Panc1 (cell line): ENCODE measurements around the gene GTSF1L. TPM values are rescaled to one million over a fixed set of nuclear protein-coding genes. Genes with fewer than 3 reads are reported as not detected.

Experiments
- ATAC-seq: fragments of 200-7000 bp; cut with Tn5 transposase; 2 replicates; pipeline ENCODE4 v1.9.1; 2020; ENCODE audit warnings: mild to moderate bottlenecking, moderate library complexity
- BruUV-seq: library from RNA; stranded (reverse); fragments of 400-500 nt; replicated peaks from 2 replicates; lab custom pipeline; 2021; lab: Mats Ljungman, UMichigan
- CTCF ChIA-PET: fragments of 300-600 bp; sonication (Branson Sonifier 250); formaldehyde crosslinking; loops from one replicate; lab custom pipeline; 2022; ENCODE audit warnings: antibody characterized with exemption; lab: Charles Lee
- POLR2A ChIA-PET: fragments of 300-600 bp; sonication (Branson Sonifier 250); formaldehyde crosslinking; loops from one replicate; lab custom pipeline; 2022; ENCODE audit warnings: antibody characterized with exemption; lab: Charles Lee
- DNase-seq: peaks from one replicate; pipeline ENCODE4 v3.0.0-alpha.2; 2010; ENCODE audit warnings: low read depth, low spot score
- H3K27ac ChIP-seq: 2 replicates; pipeline ENCODE4 v1.5.1; 2011; ENCODE audit warnings: mild to moderate bottlenecking, low read length, inconsistent platforms
- H3K27me3 ChIP-seq: fragments of 200-500 bp; sonication (Bioruptor generic); 2 replicates; pipeline ENCODE4 v1.6.0; 2014; ENCODE audit warnings: low read length, inconsistent platforms; ENCODE audit not compliant: control insufficient read depth, insufficient read depth
- H3K36me3 ChIP-seq: fragments of 200-500 bp; sonication (Bioruptor generic); 2 replicates; pipeline ENCODE4 v1.5.1; 2014; ENCODE audit warnings: inconsistent platforms, mild to moderate bottlenecking, low read length, moderate library complexity; ENCODE audit not compliant: control insufficient read depth, insufficient read depth
- H3K4me1 ChIP-seq: 2 replicates; pipeline ENCODE4 v1.5.1; 2011; ENCODE audit warnings: inconsistent platforms, mild to moderate bottlenecking, low read length, moderate library complexity; ENCODE audit not compliant: control insufficient read depth, insufficient read depth
- H3K4me3 ChIP-seq, 2 experiments: 2 replicates each; pipeline ENCODE4 v1.5.1; 2011 to 2012; ENCODE audit warnings: low read depth in 2 of 2, low read length in 2 of 2, mild to moderate bottlenecking in 2 of 2, inconsistent platforms in 1 of 2, moderate library complexity in 1 of 2
- H3K9me3 ChIP-seq: fragments of 200-500 bp; sonication (Bioruptor generic); 2 replicates; pipeline ENCODE4 v1.5.1; 2014; ENCODE audit warnings: low read depth, mild to moderate bottlenecking, inconsistent platforms, low read length, moderate library complexity; ENCODE audit not compliant: control insufficient read depth, insufficient read depth
- POLR2AphosphoS5 ChIP-seq: IDR thresholded peaks from 2 replicates; pipeline ENCODE4 v1.6.1; 2012; ENCODE audit warnings: mild to moderate bottlenecking, low read depth, low read length, moderate library complexity
- SIN3A ChIP-seq: IDR thresholded peaks from 2 replicates; pipeline ENCODE4 v1.6.1; 2012; ENCODE audit warnings: low read depth, mild to moderate bottlenecking, low read length, moderate library complexity, borderline replicate concordance; ENCODE audit not compliant: insufficient read depth
- in situ Hi-C: cut with HindIII; loops from 2 replicates; pipeline ENCODE4 v1.10.0; 2016; ENCODE audit warnings: low sequenced_read_pairs, low pct_unique_long_range_greater_than_20kb
- intact Hi-C: fragments of 100-400 bp; cut with micrococcal nuclease; formaldehyde crosslinking; loops from one replicate; pipeline ENCODE4 v1.10.0; 2022; ENCODE audit not compliant: unreplicated experiment
- total RNA-seq: library from RNA; stranded (reverse); gene quantifications from one replicate; pipeline ENCODE4 v1.2.1, GENCODE V29; 2021; ENCODE audit not compliant: unreplicated experiment
- TF ChIP-seq, protein P1 (sequence below): fragments of 450-650 bp; IDR thresholded peaks from 2 replicates; pipeline ENCODE4 v1.5.1; 2017; ENCODE audit warnings: mild to moderate bottlenecking
- TF ChIP-seq, protein P2 (sequence below), 2 experiments: IDR thresholded peaks; 2 replicates each; pipeline ENCODE4 v1.6.1; 2011 to 2012; ENCODE audit warnings: low read depth in 2 of 2, control low read depth in 1 of 2, low read length in 1 of 2, mild to moderate bottlenecking in 1 of 2, moderate library complexity in 1 of 2; ENCODE audit not compliant: insufficient read depth in 1 of 2

GTSF1L gene
- total RNA-seq, 1 experiment from 2014 or later = not detected

- ChIA-PET POLR2A (no interaction called here), CTCF (interaction anchor here (0.6 kb wide), 1 partner anchor 1730 kb away, joined by 6 read pairs; no protein-coding TSS in a partner anchor)
- Histone ChIP-seq H3K27me3 (no peaks in the 10 kb centered on the region), H3K27ac (no peak overlapping the region), H3K9me3 (no peaks in the 10 kb centered on the region), H3K4me3 (no peak overlapping the region), H3K36me3 (no peaks in the 10 kb centered on the region), H3K4me1 (no peaks in the 10 kb centered on the region)
- in situ Hi-C loops = no loop called here
- ATAC-seq (no peak), DNase-seq (no peak)
- no TSS peak for BruUV-seq
- intact Hi-C loops = no loop called here
- TF ChIP-seq, protein P1, sequence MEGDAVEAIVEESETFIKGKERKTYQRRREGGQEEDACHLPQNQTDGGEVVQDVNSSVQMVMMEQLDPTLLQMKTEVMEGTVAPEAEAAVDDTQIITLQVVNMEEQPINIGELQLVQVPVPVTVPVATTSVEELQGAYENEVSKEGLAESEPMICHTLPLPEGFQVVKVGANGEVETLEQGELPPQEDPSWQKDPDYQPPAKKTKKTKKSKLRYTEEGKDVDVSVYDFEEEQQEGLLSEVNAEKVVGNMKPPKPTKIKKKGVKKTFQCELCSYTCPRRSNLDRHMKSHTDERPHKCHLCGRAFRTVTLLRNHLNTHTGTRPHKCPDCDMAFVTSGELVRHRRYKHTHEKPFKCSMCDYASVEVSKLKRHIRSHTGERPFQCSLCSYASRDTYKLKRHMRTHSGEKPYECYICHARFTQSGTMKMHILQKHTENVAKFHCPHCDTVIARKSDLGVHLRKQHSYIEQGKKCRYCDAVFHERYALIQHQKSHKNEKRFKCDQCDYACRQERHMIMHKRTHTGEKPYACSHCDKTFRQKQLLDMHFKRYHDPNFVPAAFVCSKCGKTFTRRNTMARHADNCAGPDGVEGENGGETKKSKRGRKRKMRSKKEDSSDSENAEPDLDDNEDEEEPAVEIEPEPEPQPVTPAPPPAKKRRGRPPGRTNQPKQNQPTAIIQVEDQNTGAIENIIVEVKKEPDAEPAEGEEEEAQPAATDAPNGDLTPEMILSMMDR = no peak
- TF ChIP-seq, protein P2, sequence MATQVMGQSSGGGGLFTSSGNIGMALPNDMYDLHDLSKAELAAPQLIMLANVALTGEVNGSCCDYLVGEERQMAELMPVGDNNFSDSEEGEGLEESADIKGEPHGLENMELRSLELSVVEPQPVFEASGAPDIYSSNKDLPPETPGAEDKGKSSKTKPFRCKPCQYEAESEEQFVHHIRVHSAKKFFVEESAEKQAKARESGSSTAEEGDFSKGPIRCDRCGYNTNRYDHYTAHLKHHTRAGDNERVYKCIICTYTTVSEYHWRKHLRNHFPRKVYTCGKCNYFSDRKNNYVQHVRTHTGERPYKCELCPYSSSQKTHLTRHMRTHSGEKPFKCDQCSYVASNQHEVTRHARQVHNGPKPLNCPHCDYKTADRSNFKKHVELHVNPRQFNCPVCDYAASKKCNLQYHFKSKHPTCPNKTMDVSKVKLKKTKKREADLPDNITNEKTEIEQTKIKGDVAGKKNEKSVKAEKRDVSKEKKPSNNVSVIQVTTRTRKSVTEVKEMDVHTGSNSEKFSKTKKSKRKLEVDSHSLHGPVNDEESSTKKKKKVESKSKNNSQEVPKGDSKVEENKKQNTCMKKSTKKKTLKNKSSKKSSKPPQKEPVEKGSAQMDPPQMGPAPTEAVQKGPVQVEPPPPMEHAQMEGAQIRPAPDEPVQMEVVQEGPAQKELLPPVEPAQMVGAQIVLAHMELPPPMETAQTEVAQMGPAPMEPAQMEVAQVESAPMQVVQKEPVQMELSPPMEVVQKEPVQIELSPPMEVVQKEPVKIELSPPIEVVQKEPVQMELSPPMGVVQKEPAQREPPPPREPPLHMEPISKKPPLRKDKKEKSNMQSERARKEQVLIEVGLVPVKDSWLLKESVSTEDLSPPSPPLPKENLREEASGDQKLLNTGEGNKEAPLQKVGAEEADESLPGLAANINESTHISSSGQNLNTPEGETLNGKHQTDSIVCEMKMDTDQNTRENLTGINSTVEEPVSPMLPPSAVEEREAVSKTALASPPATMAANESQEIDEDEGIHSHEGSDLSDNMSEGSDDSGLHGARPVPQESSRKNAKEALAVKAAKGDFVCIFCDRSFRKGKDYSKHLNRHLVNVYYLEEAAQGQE (IDR thresholded peaks at IDR 0.05; ENCODE audit: insufficient read depth in 1 of 2, low read depth in 2 of 2, low read length in 1 of 2) = no peak
- no peak for TF ChIP-seq SIN3A
These were observed 44.8 kb downstream of the GTSF1L start for GRCh38 chr20:43681991-43682410.

DNA sequence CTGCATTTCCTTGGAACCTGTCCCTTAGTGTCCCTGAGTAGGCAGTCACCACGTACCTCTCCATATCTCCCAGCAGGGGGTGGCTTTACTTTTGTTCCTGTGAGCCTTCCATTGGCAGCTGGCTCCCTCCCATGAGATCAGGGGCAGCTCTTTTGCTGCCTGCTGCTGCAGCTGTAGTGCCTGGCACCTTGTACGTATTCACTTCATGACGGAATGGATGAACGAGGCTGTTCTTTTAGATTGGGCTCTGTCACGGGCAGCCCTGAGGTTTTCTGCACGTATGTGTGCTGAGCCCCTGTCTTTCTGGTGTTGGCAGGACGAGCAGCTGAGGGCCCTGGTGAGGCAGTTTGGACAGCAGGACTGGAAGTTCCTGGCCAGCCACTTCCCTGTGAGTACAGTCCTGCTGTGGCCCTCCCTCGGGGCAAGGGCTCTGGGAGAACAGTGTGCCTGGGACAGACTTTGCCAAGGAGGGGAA is 45.3 kb downstream of the GTSF1L start:
- Histone ChIP-seq H3K4me3 (no peak overlapping the region), H3K27ac (no peak overlapping the region), H3K36me3 (no peaks in the 10 kb centered on the region), H3K4me1 (no peaks in the 10 kb centered on the region), H3K9me3 (no peaks in the 10 kb centered on the region), H3K27me3 (no peaks in the 10 kb centered on the region)
- CTCF ChIA-PET = interaction anchor here (0.5 kb wide), 1 partner anchor 88 kb away, joined by 4 read pairs; no protein-coding TSS in a partner anchor
- BruUV-seq = no TSS peak
- ATAC-seq (no peak; the same call in 1 of the 2 replicates), DNase-seq (no peak)
- in situ Hi-C loops (no loop called here), intact Hi-C loops (no loop called here)
- POLR2A ChIA-PET = no interaction called here
- TF ChIP-seq, protein P2 (IDR thresholded peaks at IDR 0.05; ENCODE audit: insufficient read depth in 1 of 2, low read depth in 2 of 2, low read length in 1 of 2) = no peak
- TF ChIP-seq POLR2AphosphoS5 = no peak
- TF ChIP-seq, protein P1 = no peak
- no peak for TF ChIP-seq SIN3A
